IMR-90 (cell line): ENCODE measurements around the gene NEIL1. TPM values are rescaled to one million over a fixed set of nuclear protein-coding genes. Genes with fewer than 3 reads are reported as not detected.
"Not testable (repeated sequence)": the region's sequence is repeated elsewhere in the genome, so short reads cannot be mapped to it uniquely, and the experiment has no call there.

ENCODE experiments used
- ATAC-seq: fragments of 200-7000 bp; cut with Tn5 transposase; 2 replicates; pipeline ENCODE4 v1.9.1; 2020; ENCODE audit warnings: low read depth, mild to moderate bottlenecking, moderate library complexity
- BruUV-seq: library from RNA; stranded (reverse); fragments of 400-500 nt; replicated peaks from 2 replicates; lab custom pipeline; 2021; lab: Mats Ljungman, UMichigan
- CTCF ChIA-PET: fragments of 300-600 bp; formaldehyde crosslinking; extraction: SDS; loops from one replicate; lab custom pipeline; 2021; ENCODE audit warnings: antibody characterized with exemption; lab: Yijun Ruan, JAX
- POLR2A ChIA-PET: fragments of 300-600 bp; sonication (Branson Sonifier 250); formaldehyde crosslinking; loops from one replicate; lab custom pipeline; 2022; ENCODE audit warnings: antibody characterized with exemption; ENCODE audit not compliant: unreplicated experiment; lab: Charles Lee
- DNase-seq: peaks from one replicate; pipeline ENCODE4 v3.0.0; 2013
- H2AFZ ChIP-seq: replicated peaks from 2 replicates; pipeline ENCODE3; 2013; ENCODE audit warnings: low read length, mild to moderate bottlenecking; ENCODE audit not compliant: poor library complexity
- H2AK5ac ChIP-seq: 2 replicates; pipeline ENCODE4 v1.6.1; 2013; ENCODE audit warnings: low read depth, low read length, inconsistent platforms
- H2AK9ac ChIP-seq: replicated peaks from 2 replicates; pipeline ENCODE3; 2013; ENCODE audit warnings: mild to moderate bottlenecking, low read depth, low read length, moderate library complexity; ENCODE audit not compliant: poor library complexity
- H2BK120ac ChIP-seq: 2 replicates; pipeline ENCODE4 v1.6.1; 2013; ENCODE audit warnings: low read depth, low read length, inconsistent platforms
- H2BK15ac ChIP-seq: 3 replicates; pipeline ENCODE4 v1.6.1; 2013; ENCODE audit warnings: low read depth, low read length, inconsistent platforms
- H2BK20ac ChIP-seq: 2 replicates; pipeline ENCODE4 v1.6.1; 2013; ENCODE audit warnings: low read depth, mild to moderate bottlenecking, inconsistent platforms, low read length, moderate library complexity
- H2BK5ac ChIP-seq: 2 replicates; pipeline ENCODE4 v1.6.1; 2013; ENCODE audit warnings: mild to moderate bottlenecking, low read depth, low read length, inconsistent platforms; ENCODE audit not compliant: poor library complexity, severe bottlenecking
- H3K14ac ChIP-seq: replicated peaks from 2 replicates; pipeline ENCODE4 v1.6.1; 2013; ENCODE audit warnings: low read depth, low read length, inconsistent platforms
- H3K18ac ChIP-seq: 2 replicates; pipeline ENCODE4 v1.6.1; 2013; ENCODE audit warnings: low read depth, low read length, control low read depth
- H3K23ac ChIP-seq: 2 replicates; pipeline ENCODE4 v1.6.1; 2013; ENCODE audit warnings: low read depth, low read length, inconsistent platforms
- H3K27ac ChIP-seq: 2 replicates; pipeline ENCODE4 v1.5.1; 2013; ENCODE audit warnings: mild to moderate bottlenecking, control low read depth, low read length; ENCODE audit not compliant: insufficient read depth
- H3K27me3 ChIP-seq: 2 replicates; pipeline ENCODE4 v1.6.1; 2013; ENCODE audit warnings: low read length; ENCODE audit not compliant: control insufficient read depth, insufficient read depth
- H3K36me3 ChIP-seq: 2 replicates; pipeline ENCODE4 v1.6.1; 2013; ENCODE audit warnings: low read length, mixed read lengths; ENCODE audit not compliant: control insufficient read depth, insufficient read depth
- H3K4ac ChIP-seq: 2 replicates; pipeline ENCODE4 v1.6.1; 2013; ENCODE audit warnings: low read depth, low read length, inconsistent platforms
- H3K4me1 ChIP-seq: 2 replicates; pipeline ENCODE4 v1.6.1; 2013; ENCODE audit warnings: low read length, mixed read lengths; ENCODE audit not compliant: control insufficient read depth, insufficient read depth
- H3K4me2 ChIP-seq: 2 replicates; pipeline ENCODE4 v1.6.1; 2013; ENCODE audit warnings: low read depth, mild to moderate bottlenecking, control low read depth, low read length, moderate library complexity
- H3K4me3 ChIP-seq: 2 replicates; pipeline ENCODE4 v1.5.1; 2013; ENCODE audit warnings: low read depth, mild to moderate bottlenecking, control low read depth, low read length, moderate library complexity; ENCODE audit not compliant: insufficient read depth
- H3K56ac ChIP-seq: 2 replicates; pipeline ENCODE4 v1.6.1; 2013; ENCODE audit warnings: low read length, inconsistent platforms; ENCODE audit not compliant: insufficient read depth; ENCODE audit errors: extremely low read depth
- H3K79me1 ChIP-seq, 2 experiments: 2 replicates each; pipeline ENCODE4 v1.6.1; 2013; ENCODE audit warnings: low read length in 2 of 2, inconsistent platforms in 1 of 2, low read depth in 1 of 2
- H3K9ac ChIP-seq: 2 replicates; pipeline ENCODE4 v1.6.1; 2013; ENCODE audit warnings: low read depth, low read length, control low read depth
- H3K9me1 ChIP-seq: 2 replicates; pipeline ENCODE4 v1.6.1; 2013; ENCODE audit warnings: low read length, inconsistent platforms; ENCODE audit not compliant: insufficient read depth
- H3K9me3 ChIP-seq: 2 replicates; pipeline ENCODE4 v1.6.1; 2013; ENCODE audit warnings: low read length; ENCODE audit not compliant: control insufficient read depth, insufficient read depth
- H4K20me1 ChIP-seq: 2 replicates; pipeline ENCODE4 v1.6.1; 2013; ENCODE audit warnings: low read length, inconsistent platforms; ENCODE audit not compliant: insufficient read depth
- H4K5ac ChIP-seq: 2 replicates; pipeline ENCODE4 v1.6.1; 2013; ENCODE audit warnings: mild to moderate bottlenecking, low read depth, low read length, control low read depth
- H4K8ac ChIP-seq, 2 experiments: 2 replicates each; pipeline ENCODE4 v1.6.1; 2013; ENCODE audit warnings: low read depth in 2 of 2, low read length in 2 of 2, control low read depth in 1 of 2, inconsistent platforms in 1 of 2
- H4K91ac ChIP-seq: 2 replicates; pipeline ENCODE4 v1.6.1; 2013; ENCODE audit warnings: low read depth, low read length, inconsistent platforms; ENCODE audit not compliant: insufficient read depth
- WGBS, 2 experiments: methylation state at CpG; one replicate each; pipeline versions ENCODE4 v1.1.5 to v1.1.7; 2013; ENCODE audit warnings: missing lambda C conversion rate in 2 of 2; ENCODE audit not compliant: insufficient read length in 1 of 2; ENCODE audit errors: extremely low coverage in 2 of 2; 5-methylcytosine and 5-hydroxymethylcytosine counted together
- dilution Hi-C: fragments of 300-500 bp; cut with HindIII; formaldehyde crosslinking; loops from one replicate; pipeline ENCODE4 v1.14.3; 2018; ENCODE audit warnings: low sequenced_read_pairs; ENCODE audit not compliant: unreplicated experiment
- in situ Hi-C: fragments of 300-500 bp; cut with MboI; formaldehyde crosslinking; loops from 3 replicates; pipeline ENCODE4 v1.14.3; 2019; ENCODE audit warnings: low sequenced_read_pairs, inconsistent platforms, mixed read lengths
- intact Hi-C: fragments of 100-400 bp; cut with micrococcal nuclease; formaldehyde crosslinking; loops from 2 replicates; pipeline ENCODE4 v1.10.0; 2022
- polyA plus RNA-seq, 3 experiments: library from polyadenylated mRNA; depleted of rRNA; stranded (reverse); fragments of >200 nt; gene quantifications; 2 replicates each; pipeline ENCODE4 v1.2.3, GENCODE V29; 2012; ENCODE audit warnings: low replicate concordance in 1 of 3
- total RNA-seq: library from RNA; depleted of rRNA; stranded (reverse); fragments of >200 nt; gene quantifications from 2 replicates; pipeline ENCODE4 v1.2.3, GENCODE V29; 2012

Gene NEIL1
- total and polyA plus RNA-seq, 2 of the 4 experiments (the other 2 are of a cell fraction): 1.1 to 3.6 TPM

DNA sequence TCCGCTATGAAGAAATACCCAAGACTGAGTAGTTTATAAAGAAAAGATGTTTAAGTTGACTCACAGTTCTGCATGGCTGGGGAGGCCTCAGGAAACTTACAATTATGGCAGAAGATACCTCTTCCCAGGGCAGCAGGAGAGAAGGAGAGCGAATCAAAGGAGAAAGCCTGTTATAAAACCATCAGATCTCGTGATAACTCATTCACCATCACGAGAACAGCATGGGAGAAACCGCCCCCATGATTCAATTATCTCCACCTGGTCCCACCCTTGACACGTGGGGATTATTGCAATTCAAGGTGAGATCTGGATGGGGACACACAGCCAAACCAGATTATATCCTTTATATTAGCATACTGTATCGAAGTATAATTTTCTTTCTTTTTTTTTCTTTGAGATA lies 14.7 kb upstream of the NEIL1 start:
- H4K91ac ChIP-seq, H3K18ac ChIP-seq, H2AK9ac ChIP-seq, H4K8ac ChIP-seq, H3K4me2 ChIP-seq, H4K20me1 ChIP-seq, H3K23ac ChIP-seq, H3K4ac ChIP-seq, in situ Hi-C loops, H3K56ac ChIP-seq, H3K4me3 ChIP-seq, H4K5ac ChIP-seq, DNase-seq, intact Hi-C loops, ATAC-seq, H3K27ac ChIP-seq, H3K9me1 ChIP-seq, dilution Hi-C loops, H2BK120ac ChIP-seq, POLR2A ChIA-PET, H3K14ac ChIP-seq, H2BK5ac ChIP-seq, BruUV-seq, H3K4me1 ChIP-seq, H3K9ac ChIP-seq, H3K36me3 ChIP-seq, H2BK15ac ChIP-seq, CTCF ChIA-PET, H2AFZ ChIP-seq, H2BK20ac ChIP-seq, H2AK5ac ChIP-seq, H3K9me3 ChIP-seq: not testable (repeated sequence)
- H3K79me1 ChIP-seq: peaks cover 8 to 12% of the 10 kb centered on the region in 2 experiments
- WGBS, 2 experiments: no CpG with 5 or more reads among the region's 7 CpGs
- H3K27me3 ChIP-seq: peaks cover 10% of the 10 kb centered on the region

DNA sequence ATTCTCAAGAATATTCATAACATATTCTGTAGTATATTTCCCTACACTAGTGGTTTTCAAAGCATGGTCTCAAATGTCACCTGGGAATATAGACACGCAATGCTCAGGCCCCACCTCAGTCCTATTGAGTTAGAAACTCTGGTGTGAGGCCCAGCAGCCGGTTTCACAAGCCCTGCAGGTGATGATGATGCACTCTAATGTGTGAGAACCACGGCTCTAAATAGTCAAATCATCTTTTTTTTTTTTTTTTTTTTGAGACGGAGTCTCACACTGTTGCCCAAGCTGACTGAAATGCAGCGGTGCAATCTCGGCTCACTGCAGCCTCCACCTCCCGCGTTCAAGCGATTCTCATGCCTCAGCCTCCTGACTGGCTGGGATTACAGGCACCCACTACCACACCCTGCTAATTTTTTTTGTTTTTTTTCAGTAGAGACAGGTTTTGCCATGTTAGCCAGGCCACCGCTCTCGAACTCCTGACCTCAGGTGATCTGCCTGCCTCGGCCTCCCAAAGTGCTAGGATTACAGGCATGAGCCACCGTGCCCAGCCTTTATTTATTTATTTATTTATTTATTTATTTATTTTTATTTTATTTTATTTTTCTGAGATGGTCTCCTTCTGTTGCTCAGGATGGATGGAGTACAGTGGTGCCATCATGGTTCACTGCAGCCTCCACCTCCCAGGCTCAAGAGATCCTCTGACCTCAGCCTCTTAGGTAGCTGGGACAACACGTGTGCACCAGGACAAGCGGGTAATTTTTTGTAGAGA lies 13.0 kb upstream of the NEIL1 start:
- H3K4me2 ChIP-seq, H4K5ac ChIP-seq, H2AFZ ChIP-seq, H3K27ac ChIP-seq, H2BK15ac ChIP-seq, H3K4ac ChIP-seq, DNase-seq, ATAC-seq, H4K91ac ChIP-seq, H4K20me1 ChIP-seq, H3K9ac ChIP-seq, H2BK5ac ChIP-seq, H3K14ac ChIP-seq, H2BK20ac ChIP-seq, H3K56ac ChIP-seq, BruUV-seq, dilution Hi-C loops, POLR2A ChIA-PET, in situ Hi-C loops, H3K27me3 ChIP-seq, H3K9me3 ChIP-seq, H4K8ac ChIP-seq, H3K23ac ChIP-seq, H3K36me3 ChIP-seq, H2AK5ac ChIP-seq, H3K4me1 ChIP-seq, H2AK9ac ChIP-seq, intact Hi-C loops, H2BK120ac ChIP-seq, H3K18ac ChIP-seq, H3K9me1 ChIP-seq, CTCF ChIA-PET, H3K4me3 ChIP-seq: not testable (repeated sequence)
- peaks cover 8 to 17% of the 10 kb centered on the region in 2 experiments for H3K79me1 ChIP-seq
- WGBS, 2 experiments: 70% methylated on average over 4 of the region's 15 CpGs; no CpG with 5 or more reads in 1 of the 2 experiments
